ENCODE measurements around the gene IZUMO4.
"Not testable (repeated sequence)": the region's sequence is repeated elsewhere in the genome, so short reads cannot be mapped to it uniquely, and the experiment has no call there.

Gene IZUMO4

DNA sequence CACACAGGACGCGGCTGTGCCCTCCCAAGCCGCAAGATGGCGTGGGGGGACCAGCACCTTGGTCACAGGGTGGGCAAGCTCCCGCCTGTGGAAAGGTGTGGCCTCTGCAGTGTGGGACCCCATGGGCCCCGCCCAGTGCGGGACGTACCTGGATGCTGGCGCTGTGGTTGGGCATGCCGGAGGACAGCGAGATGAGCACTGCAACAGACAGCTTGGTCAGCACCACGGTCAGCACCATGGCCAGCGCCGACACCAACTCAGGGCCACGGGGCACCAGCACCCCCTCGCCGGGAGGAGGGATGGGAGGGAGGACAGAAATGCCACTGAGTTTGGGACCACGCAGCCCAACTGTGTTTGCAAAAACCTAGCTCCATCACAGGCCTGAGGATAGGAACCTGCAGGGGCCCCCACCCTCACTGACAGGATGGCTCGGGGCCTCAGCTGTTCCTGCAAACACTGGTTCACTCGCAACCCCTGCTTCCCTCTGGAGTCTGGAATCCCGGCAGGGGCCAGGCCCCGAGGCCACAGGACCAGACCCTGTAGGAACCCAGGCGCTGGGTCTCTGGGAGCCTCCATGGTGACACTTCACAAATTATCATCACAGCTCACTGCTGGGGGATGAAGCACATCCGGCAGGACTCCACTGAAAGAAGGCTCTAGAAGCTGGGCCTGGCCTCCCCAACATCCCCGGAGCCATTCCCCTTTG lies 27.1 kb downstream of the IZUMO4 start:
- TF ChIP-seq, protein P1, sequence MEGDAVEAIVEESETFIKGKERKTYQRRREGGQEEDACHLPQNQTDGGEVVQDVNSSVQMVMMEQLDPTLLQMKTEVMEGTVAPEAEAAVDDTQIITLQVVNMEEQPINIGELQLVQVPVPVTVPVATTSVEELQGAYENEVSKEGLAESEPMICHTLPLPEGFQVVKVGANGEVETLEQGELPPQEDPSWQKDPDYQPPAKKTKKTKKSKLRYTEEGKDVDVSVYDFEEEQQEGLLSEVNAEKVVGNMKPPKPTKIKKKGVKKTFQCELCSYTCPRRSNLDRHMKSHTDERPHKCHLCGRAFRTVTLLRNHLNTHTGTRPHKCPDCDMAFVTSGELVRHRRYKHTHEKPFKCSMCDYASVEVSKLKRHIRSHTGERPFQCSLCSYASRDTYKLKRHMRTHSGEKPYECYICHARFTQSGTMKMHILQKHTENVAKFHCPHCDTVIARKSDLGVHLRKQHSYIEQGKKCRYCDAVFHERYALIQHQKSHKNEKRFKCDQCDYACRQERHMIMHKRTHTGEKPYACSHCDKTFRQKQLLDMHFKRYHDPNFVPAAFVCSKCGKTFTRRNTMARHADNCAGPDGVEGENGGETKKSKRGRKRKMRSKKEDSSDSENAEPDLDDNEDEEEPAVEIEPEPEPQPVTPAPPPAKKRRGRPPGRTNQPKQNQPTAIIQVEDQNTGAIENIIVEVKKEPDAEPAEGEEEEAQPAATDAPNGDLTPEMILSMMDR (IDR thresholded peaks at IDR 0.05; ENCODE audit: low read depth, low read length): no peak
- DNase-seq (ENCODE audit: low read depth, low spot score): no peak
- in situ Hi-C loops (cut with HindIII; ENCODE audit: low sequenced_read_pairs): no loop called here
- H3K4me3 ChIP-seq (ENCODE audit: low read depth, low read length): no peak overlapping the region

DNA sequence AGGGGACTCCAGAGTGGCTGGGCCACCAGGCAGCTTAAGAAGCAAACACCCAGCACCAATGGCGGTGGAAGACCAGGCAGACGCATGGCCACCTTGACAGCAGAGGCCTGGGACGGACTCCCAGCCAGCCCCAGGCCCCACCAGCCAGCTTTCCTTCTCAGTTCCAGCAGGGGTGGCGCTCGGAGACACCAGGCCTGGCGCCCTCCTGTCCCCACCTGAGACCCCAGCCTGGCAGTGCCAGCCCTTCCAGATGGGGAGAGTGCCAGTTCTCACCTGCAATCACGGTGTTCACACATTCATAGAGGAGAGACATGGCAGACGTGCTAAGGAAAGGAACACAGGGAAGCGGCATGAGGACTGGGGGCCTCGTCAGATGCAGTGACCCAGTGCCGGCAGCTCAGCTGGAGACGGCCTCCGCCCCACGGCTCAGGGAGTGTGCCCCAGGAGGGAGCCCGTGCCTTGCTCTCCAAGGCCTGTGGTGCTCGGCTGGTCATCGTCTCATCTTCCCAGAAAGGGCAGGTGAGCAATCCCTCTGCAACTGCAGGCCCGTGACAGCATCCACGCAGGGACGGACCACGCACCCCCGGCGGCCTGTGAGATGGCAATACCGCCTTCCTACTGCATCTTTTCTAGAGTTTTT lies 30.3 kb downstream of the IZUMO4 start:
- no peak overlapping the region for H3K4me3 ChIP-seq (ENCODE audit: low read depth, low read length)
- DNase-seq (ENCODE audit: low read depth, low spot score): no peak
- in situ Hi-C loops (cut with HindIII; ENCODE audit: low sequenced_read_pairs): no loop called here
- TF ChIP-seq, protein P1 (IDR thresholded peaks at IDR 0.05; ENCODE audit: low read depth, low read length): no peak

DNA sequence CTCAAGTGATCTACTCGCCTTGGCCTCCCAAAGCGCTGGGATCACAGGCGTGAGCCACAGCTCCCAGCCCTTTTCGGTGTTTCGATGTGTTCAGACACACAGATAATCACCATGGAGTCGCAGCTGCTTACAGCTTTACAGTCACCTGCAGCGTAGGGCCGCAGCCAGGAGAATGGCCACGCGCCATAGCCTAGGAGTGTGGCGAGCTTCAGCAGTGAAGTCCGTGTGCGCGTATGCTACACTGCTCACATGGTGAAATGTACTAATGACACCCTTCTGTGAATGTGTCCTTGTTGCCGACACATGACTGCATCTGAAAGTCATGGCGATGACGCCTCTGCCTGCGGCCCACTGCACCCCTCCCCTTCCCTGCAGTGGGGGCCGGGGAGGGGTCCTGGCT lies 31.0 kb downstream of the IZUMO4 start:
- no peak for DNase-seq (ENCODE audit: low read depth, low spot score)
- TF ChIP-seq, protein P1 (IDR thresholded peaks at IDR 0.05; ENCODE audit: low read depth, low read length): no peak
- no peak overlapping the region for H3K4me3 ChIP-seq (ENCODE audit: low read depth, low read length)
- in situ Hi-C loops (cut with HindIII; ENCODE audit: low sequenced_read_pairs): no loop called here

DNA sequence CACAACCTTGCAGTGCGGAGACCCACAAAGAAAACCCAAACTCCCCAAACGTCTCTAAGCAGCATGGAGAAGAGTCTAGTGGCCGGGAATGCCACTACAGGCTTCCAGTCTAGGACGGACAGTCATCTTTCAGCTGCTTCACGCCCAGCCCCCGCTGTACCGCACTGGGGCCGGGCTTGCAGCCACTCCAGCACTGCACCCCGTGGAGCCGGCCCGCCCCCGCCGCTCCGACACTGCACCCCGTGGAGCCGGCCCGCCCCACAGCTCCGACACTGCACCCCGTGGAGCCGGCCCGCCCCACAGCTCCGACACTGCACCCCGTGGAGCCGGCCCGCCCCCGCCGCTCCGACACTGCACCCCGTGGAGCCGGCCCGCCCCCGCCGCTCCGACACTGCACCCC lies 31.5 kb downstream of the IZUMO4 start:
- in situ Hi-C loops (cut with HindIII; ENCODE audit: low sequenced_read_pairs); H3K4me3 ChIP-seq (ENCODE audit: low read depth, low read length): not testable (repeated sequence)
- peak; percentile 13 for DNase-seq (ENCODE audit: low read depth, low spot score)

DNA sequence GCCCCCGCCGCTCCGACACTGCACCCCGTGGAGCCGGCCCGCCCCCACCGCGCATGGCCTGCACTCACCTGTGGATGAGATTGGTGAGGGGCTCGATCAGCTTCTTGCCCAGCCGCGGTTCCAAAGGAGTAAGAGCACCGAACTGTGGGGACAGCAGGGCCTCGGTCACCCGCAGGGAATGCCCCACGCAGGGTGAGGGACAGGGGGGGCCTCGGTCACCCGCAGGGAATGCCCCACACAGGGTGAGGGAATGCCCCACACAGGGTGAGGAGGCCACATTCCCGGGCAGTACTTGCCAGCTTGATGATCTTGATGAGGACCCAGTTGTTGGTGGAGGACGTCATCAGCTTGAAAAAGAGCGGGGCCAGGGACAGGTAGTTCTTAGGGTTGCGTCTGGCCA lies 32.3 kb downstream of the IZUMO4 start:
- no peak for DNase-seq (ENCODE audit: low read depth, low spot score)
- in situ Hi-C loops (cut with HindIII; ENCODE audit: low sequenced_read_pairs): no loop called here
- H3K4me3 ChIP-seq (ENCODE audit: low read depth, low read length): no peak overlapping the region
- TF ChIP-seq, protein P1 (IDR thresholded peaks at IDR 0.05; ENCODE audit: low read depth, low read length): no peak

DNA sequence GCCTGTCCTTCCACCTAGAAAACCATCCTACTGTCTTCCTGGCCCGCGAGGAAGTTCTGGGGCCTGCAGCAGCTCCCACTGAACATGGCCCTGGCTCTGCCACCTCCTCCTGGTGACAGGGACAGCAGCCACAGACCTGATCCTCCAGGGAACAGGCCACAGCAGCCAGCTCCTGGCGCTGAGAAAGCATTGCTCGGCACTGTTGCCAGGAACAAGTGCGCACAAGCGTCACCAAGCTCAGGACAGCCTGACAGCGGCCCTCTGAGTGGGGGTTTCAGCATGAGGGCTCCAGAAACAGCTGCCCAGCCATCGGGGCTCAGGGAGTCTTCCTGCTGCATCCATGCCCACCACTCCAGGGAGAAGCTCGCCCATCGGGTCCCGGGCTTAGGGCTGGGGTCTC lies 32.8 kb downstream of the IZUMO4 start:
- H3K4me3 ChIP-seq (ENCODE audit: low read depth, low read length): no peak overlapping the region
- no peak for DNase-seq (ENCODE audit: low read depth, low spot score)
- TF ChIP-seq, protein P1 (IDR thresholded peaks at IDR 0.05; ENCODE audit: low read depth, low read length): no peak
- in situ Hi-C loops (cut with HindIII; ENCODE audit: low sequenced_read_pairs): no loop called here
